BE2C (cell line): ENCODE measurements around the gene PSD.
A peak's percentile ranks its signal among the peaks of the same experiment; 100 is the strongest.

Source experiments
- DNase-seq: peaks from one replicate; pipeline ENCODE4 v3.0.0-alpha.2; 2020
- H3K27me3 ChIP-seq: fragments of 250-450 bp; sonication (Bioruptor Pico); 2 replicates; pipeline ENCODE4 v1.5.1; 2020; ENCODE audit warnings: mild to moderate bottlenecking
- H3K36me3 ChIP-seq: fragments of 250-450 bp; sonication (Bioruptor Pico); 2 replicates; pipeline ENCODE4 v1.5.1; 2020; ENCODE audit warnings: mild to moderate bottlenecking
- H3K4me1 ChIP-seq: fragments of 250-450 bp; sonication (Bioruptor Pico); 2 replicates; pipeline ENCODE4 v1.5.1; 2020
- H3K4me3 ChIP-seq: 2 replicates; pipeline ENCODE4 v1.5.1; 2011; ENCODE audit warnings: low read depth, low read length
- H3K9me3 ChIP-seq: fragments of 250-450 bp; sonication (Bioruptor Pico); 2 replicates; pipeline ENCODE4 v1.5.1; 2020
- TF ChIP-seq, protein P1 (sequence below): IDR thresholded peaks from 2 replicates; pipeline ENCODE4 v1.5.1; 2012; ENCODE audit warnings: mild to moderate bottlenecking, low read depth, low read length

PSD gene

DNA sequence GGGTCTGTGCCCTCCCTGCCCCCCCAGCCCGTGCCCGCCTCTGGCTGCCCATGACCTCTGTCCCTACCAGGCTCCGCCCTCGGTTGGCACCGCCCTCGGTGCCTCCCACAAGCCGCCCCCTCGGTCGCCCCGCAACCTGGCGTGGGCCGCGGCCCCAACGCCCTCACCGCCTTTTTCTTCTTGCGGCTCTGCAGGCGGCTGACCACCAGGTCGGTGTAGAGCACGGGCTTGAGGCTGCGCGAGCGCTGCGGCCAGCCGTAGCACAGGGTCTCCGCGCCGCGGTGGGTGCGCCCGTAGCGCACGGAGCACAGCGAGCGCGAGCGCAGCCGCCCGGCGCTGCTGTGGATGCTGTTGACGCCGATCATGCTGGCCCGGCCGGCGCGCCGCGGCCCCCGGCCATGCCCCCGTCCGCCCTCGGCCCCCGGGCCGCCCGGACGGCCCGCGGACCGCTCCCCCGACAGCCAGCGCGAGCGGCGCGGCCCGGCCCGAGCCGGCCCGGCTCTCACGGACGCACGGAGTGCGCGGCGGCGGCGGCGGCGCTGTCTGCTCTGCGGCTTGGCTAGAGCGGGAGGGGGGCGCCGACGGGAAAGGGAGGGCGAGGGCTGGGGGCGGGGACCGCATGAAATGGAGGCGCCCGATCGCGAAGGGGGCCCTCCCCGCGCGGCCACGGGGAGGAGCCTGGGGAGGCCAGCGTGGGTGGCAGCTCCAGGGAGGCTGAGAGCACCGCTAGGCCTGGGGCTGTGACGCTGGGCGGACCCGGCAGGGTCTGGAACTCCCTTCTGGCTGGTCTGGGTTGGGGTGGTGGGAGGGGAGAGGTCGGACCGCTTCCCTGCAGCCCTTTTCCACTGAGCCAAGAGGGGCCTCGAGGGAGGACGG, 9.6 kb downstream of the PSD start:
- TF ChIP-seq, protein P1, sequence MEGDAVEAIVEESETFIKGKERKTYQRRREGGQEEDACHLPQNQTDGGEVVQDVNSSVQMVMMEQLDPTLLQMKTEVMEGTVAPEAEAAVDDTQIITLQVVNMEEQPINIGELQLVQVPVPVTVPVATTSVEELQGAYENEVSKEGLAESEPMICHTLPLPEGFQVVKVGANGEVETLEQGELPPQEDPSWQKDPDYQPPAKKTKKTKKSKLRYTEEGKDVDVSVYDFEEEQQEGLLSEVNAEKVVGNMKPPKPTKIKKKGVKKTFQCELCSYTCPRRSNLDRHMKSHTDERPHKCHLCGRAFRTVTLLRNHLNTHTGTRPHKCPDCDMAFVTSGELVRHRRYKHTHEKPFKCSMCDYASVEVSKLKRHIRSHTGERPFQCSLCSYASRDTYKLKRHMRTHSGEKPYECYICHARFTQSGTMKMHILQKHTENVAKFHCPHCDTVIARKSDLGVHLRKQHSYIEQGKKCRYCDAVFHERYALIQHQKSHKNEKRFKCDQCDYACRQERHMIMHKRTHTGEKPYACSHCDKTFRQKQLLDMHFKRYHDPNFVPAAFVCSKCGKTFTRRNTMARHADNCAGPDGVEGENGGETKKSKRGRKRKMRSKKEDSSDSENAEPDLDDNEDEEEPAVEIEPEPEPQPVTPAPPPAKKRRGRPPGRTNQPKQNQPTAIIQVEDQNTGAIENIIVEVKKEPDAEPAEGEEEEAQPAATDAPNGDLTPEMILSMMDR, result no peak
- Histone ChIP-seq H3K36me3 (peaks cover 5% of the 10 kb centered on the region), H3K4me1 (peaks cover 18% of the 10 kb centered on the region), H3K9me3 (no peaks in the 10 kb centered on the region), H3K27me3 (no peaks in the 10 kb centered on the region), H3K4me3 (peak overlapping the region; percentile 62)
- peak; percentile 77 for DNase-seq

- Histone ChIP-seq H3K4me1 (peaks cover 13% of the 10 kb centered on the region), H3K9me3 (no peaks in the 10 kb centered on the region), H3K4me3 (peak overlapping the region; percentile 58), H3K27me3 (no peaks in the 10 kb centered on the region), H3K36me3 (peaks cover 11% of the 10 kb centered on the region)
- TF ChIP-seq, protein P1, result no peak
- no peak for DNase-seq
These were observed 10.4 kb downstream of the PSD start for GRCh38 chr10:102408131-102408727.

GRCh38 chr10:102407425-102408130, 11.0 kb downstream of the PSD start:
- Histone ChIP-seq H3K36me3 (peaks cover 13% of the 10 kb centered on the region), H3K27me3 (no peaks in the 10 kb centered on the region), H3K4me1 (peaks cover 13% of the 10 kb centered on the region)

DNA sequence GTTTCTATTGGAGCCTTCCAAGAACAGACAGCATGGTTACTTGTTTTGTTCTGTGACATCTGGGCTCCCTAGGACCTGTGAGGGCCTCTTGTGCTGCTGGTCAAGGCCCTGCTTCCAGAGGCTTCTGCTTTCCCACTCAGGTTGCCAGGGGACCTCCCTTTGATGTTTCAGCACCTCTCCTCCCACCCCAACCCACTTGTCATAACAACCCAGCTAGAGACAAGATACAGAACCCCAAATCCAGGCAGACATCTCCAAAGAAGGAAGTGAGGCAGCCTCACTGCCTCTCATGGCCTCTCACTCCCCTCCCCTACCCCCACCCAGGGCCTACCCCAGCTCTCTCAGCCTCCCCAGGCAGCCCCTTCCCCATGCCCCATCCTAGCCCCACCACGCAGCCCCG, 11.8 kb downstream of the PSD start:
- TF ChIP-seq, protein P1, result no peak
- peaks cover 13% of the 10 kb centered on the region for H3K4me1 ChIP-seq
- no peak overlapping the region for H3K4me3 ChIP-seq
- no peaks in the 10 kb centered on the region for H3K27me3 ChIP-seq
- DNase-seq, result no peak
- H3K36me3 ChIP-seq, result peaks cover 13% of the 10 kb centered on the region
- H3K9me3 ChIP-seq, result no peaks in the 10 kb centered on the region

More at GRCh38 chr10:102407425-102408130, 11.0 kb downstream of the PSD start:
- TF ChIP-seq, protein P1, result no peak
- DNase-seq, result no peak
- no peaks in the 10 kb centered on the region for H3K9me3 ChIP-seq
- H3K4me3 ChIP-seq, result no peak overlapping the region

DNA sequence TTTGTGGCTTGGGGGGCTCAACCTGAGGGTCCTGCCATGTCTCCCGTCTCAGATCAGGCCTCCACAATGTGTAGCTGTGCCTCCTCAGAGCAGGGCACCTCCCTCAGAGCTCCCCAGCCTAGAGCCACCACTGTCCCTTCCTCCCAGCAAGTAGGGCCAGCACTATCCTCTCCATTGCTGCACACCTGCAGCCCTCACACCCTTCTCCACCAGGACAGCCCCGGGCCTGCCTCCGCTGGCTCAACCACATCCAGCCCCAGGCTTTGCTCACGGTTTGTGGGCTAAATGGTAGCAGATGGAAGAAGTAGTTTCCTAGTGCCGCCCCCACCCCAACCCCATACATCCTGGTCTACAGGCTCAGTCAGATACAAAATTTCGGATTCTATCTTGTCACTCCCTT, 13.0 kb downstream of the PSD start:
- H3K4me1 ChIP-seq, result peaks cover 4% of the 10 kb centered on the region
- no peak for DNase-seq
- H3K36me3 ChIP-seq, result peaks cover 19% of the 10 kb centered on the region
- H3K27me3 ChIP-seq, result no peaks in the 10 kb centered on the region
- H3K4me3 ChIP-seq, result no peak overlapping the region
- no peaks in the 10 kb centered on the region for H3K9me3 ChIP-seq
- TF ChIP-seq, protein P1, result no peak
